Kasumi-1 (cell line): ENCODE measurements around the gene WWOX.

Experiments used
- DNase-seq, 2 experiments: peaks; one replicate each; lab custom pipeline; 2025; lab: John Stamatoyannopoulos, UW

The WWOX gene

GRCh38 chr16:78535098-78535497 is 435.6 kb downstream of the WWOX start:
- DNase-seq, result no peak

- no peak for DNase-seq
Observed at GRCh38 chr16:78537511-78537910, 438.1 kb downstream of the WWOX start.

- DNase-seq, result no peak
Observed at GRCh38 chr16:78538292-78538691, 438.8 kb downstream of the WWOX start.

GRCh38 chr16:78538919-78539318 is 439.5 kb downstream of the WWOX start:
- peak; percentile 4 to 13 for DNase-seq

- no peak for DNase-seq
Observed at GRCh38 chr16:78542419-78542818, 443.0 kb downstream of the WWOX start.

- no peak for DNase-seq
Observed at GRCh38 chr16:78543023-78543422, 443.6 kb downstream of the WWOX start.

- no peak for DNase-seq
Observed at GRCh38 chr16:78549366-78549765, 449.9 kb downstream of the WWOX start.

- no peak for DNase-seq
Observed at GRCh38 chr16:78551487-78552085, 452.1 kb downstream of the WWOX start.

- peak in 1 of 2 experiments; percentile 1 for DNase-seq
Observed at GRCh38 chr16:78552106-78552675, 452.7 kb downstream of the WWOX start.

GRCh38 chr16:78552716-78553115 is 453.3 kb downstream of the WWOX start:
- no peak for DNase-seq

- DNase-seq, result no peak
Observed at GRCh38 chr16:78553268-78554039, 454.0 kb downstream of the WWOX start.

GRCh38 chr16:78556421-78556820 is 457.0 kb downstream of the WWOX start:
- no peak for DNase-seq

- no peak for DNase-seq
Observed at GRCh38 chr16:78560997-78561396, 461.5 kb downstream of the WWOX start.

- DNase-seq, result no peak
Observed at GRCh38 chr16:78562111-78562510, 462.7 kb downstream of the WWOX start.

- DNase-seq, result no peak
Observed at GRCh38 chr16:78562650-78563049, 463.2 kb downstream of the WWOX start.

GRCh38 chr16:78563905-78564304 is 464.5 kb downstream of the WWOX start:
- DNase-seq, result no peak

- DNase-seq, result peak; percentile 70 to 80
Observed at GRCh38 chr16:78566397-78567073, 467.1 kb downstream of the WWOX start.

- no peak for DNase-seq
Observed at GRCh38 chr16:78570399-78571141, 471.1 kb downstream of the WWOX start.

GRCh38 chr16:78571434-78571833 is 472.0 kb downstream of the WWOX start:
- no peak for DNase-seq

GRCh38 chr16:78571898-78572358 is 472.5 kb downstream of the WWOX start:
- DNase-seq, result no peak

- no peak for DNase-seq
Observed at GRCh38 chr16:78574571-78574970, 475.1 kb downstream of the WWOX start.

GRCh38 chr16:78576941-78577340 is 477.5 kb downstream of the WWOX start:
- peak in 1 of 2 experiments; percentile 1 for DNase-seq
